Hematopoietic multipotent progenitor cell treated with erythropoietin and hydrocortisone succinate and interleukin-3 and kit ligand, for 8 days (in vitro differentiated cells): ENCODE measurements around the gene ADGRG1.
A peak's percentile ranks its signal among the peaks of the same experiment; 100 is the strongest.

ENCODE experiments used
- DNase-seq: peaks from one replicate; pipeline ENCODE4 v3.0.0-alpha.2; 2015

ADGRG1 gene

DNA sequence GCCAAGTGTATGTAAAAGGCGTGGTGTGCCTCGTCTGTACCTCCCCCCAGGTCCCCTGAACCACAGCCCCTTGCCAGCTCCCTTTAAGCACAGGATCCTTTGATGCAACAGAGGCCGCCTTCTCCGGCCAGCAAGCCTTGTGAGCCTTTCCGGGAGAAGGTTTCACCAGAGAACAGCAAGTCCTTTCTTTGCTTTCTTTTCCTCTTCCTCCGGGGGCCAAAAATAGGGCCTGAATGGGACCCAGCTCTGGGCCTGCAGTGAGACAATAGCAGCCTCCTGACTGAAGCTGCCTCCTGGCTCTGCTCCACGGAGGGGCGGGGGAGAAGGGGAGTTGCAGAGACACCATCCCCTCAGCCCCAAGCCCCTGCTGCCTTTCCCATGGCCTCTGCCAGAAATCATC, 9.0 kb downstream of the ADGRG1 start:
- DNase-seq: no peak

DNA sequence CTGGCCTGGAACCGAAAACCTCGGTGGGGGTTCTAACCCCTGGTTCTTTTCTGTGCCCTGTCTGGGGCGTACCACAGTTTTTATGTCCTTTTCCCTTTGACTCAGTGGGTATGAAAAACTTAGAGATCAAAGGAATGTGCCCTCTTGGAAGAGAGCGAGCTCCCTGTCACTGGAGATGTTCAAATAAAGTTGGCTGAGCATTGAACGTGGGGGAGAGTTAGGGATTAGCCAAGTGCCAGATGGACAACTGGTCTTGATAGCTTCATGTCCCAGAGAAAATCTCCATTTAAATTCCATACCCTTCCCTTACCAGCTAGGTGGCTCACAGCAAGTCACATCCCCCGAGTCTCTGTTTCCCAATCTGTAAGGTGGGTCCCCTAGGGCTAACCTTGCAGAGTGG, 9.5 kb downstream of the ADGRG1 start:
- no peak for DNase-seq

DNA sequence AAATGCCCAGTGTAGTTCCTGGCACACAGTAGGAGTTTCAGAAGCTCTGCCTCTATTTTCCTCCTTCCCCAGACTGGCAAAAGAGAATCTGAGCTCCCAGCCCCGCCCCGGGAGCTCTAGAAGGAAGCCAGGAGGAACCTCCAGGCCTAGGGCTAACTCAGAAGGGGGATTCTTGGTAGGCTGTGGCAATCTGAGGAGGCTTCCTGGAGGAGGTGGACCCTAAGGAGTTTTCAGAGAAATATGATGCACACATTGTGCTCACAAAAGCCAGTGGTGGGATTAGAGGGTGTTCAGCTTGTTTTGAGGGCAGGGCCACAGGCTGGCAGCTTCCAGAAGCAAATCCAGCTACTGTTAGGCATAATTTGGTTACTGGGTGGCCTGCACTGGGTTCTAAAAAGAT, 10.0 kb downstream of the ADGRG1 start:
- no peak for DNase-seq

DNA sequence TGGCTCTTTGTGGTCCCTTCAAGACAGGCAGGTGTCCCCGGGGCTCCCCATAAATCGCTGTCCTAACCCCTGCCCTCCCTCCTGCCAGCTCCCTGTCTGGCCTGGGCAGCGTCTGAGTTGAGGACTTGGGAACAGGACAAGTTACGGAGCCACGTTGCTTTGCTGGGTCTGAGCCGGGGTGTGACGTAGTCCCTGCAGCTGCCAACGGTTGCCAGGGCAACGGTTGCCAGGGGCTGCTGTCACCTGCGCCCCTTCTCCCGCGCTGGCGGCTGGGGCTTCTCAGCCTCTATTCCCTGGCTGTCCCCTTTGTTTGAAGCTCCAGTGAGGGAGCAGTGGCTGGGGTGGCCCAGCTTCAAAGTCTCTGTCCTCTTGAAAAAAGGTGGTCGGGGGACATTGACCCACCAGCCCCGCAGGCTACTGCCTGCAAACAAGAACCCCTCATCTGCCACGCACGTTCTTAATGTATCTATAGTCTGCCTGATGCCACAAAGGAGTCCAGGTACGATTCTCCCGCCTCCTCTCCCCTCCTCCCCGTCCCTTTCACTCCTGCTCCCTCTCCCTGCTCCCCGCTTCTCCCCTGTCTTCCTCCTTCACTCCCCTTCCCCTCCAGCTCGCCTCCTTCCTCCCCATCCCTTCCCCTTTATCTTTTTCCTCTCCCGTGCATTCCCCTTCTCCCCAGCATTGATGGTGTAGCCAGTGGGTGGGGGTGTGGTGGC, 10.9 kb downstream of the ADGRG1 start:
- DNase-seq: no peak

DNA sequence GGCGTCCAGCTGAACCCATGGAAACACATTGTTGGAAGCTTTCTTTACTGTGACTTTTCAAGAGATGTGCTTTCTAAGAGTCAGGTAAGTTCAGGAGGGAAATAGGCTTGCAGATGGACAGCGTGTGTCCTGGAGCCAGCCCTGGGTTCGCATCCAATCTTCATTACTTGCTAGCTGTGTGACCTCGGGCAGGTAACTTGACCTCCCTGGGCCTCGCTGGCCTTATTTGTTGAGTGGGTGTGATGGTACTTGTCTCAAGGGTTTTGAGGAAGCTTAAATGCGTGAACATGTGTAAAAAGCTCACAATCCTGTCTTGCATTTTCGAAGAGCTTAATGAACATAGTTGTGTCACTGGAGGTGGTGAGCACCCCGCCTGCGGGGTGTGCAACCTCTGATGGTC, 11.8 kb downstream of the ADGRG1 start:
- DNase-seq: no peak

DNA sequence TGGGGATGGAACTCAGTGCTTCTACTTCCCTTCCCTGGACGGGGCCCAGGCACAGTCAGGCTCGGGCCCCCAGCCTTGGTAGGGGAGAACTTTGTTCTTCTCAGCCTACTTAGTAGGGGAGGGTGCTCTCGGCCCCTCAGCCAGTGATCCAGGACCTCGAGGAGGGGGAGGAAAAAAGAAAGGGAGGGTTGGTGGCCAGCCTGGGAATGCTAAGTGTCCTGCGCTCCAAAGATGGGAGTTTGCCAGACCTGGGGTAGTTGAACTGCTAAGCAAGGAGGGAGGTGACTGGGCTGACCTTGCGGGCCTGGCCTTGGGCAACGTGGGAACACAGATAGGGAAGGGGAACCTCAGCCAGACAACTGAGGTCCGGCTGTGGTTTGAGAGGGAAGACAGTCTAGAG, 12.2 kb downstream of the ADGRG1 start:
- no peak for DNase-seq

DNA sequence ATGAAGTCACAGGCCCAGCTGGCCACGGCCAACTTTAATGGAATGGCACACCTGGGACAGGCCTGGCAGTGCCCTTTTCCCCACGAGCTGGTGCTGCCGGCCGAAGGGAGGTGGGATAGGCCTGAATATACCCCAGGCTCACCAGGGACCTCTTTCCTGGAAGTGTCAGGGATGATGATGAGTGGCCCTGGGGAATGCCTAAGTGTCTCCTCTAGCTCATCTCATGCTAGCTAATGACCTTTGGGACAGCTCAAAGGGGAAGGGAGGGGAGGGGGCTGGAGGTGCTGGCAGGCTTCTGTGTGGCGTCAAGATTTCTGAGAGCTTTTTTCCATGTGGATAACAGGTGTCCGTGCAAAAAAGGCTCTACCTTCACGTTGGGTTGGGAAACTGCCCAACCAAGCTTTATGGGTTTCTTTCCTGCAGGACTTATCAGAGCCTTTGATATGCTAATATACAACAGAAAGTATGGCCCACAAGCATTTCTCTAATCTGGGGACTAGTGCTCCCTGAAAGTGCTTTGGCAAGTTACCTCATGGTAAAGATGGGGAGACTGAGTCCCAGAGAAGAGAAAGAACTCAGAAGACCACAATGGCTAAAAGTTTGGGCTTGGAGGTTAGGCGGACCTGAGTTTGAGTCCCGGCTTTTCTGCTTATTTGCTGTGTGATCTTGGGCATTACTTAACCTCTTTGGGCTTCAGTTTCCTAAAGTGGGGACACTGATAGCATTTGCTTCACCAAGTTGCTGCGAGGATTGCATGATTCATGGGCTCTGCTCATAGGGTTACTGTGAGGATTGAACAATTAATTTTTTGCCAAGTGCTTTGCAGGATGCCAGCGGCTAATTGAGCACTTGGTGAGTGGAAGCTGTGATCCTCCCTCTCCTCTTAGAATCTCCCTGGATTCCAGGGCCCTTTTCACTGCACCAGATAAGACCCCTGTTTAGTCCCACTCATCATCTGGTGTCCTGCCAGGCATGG, 14.0 kb downstream of the ADGRG1 start:
- DNase-seq: no peak

DNA sequence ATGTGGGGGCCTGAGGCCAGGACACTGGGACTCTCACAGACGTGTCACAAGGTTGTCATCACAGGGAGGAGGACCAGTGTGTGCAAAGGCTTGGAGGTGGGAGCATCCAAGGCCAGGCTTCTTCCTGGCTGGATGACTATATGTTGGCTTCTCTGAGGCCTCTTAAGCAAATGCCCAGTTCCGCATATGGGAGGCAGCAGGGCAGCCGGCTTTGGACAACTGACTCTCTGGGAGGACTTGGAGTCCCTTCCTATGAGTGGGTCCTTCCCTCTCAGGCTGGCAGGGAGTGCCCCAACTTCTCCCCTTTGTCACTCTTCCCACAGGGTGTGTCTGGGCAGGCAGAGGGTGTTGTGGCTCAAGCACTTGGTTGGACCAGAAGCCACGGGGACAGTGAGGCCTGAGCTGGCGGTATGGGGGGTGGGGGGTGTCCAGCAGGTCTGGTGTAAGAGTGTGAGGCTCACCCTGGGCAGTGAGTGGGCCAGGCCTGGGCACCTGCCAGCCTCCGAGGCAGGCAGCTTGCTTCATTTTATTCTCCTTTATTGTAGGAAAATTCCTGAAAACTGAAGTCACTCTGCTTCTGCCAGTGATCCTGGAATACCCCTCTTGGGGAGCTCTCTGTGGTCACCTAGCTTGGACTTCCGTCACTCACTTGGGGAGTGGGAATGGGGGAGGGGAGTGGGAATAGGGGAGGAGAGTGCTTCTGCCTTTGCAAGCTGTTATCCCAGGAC, 14.9 kb downstream of the ADGRG1 start:
- DNase-seq: no peak

DNA sequence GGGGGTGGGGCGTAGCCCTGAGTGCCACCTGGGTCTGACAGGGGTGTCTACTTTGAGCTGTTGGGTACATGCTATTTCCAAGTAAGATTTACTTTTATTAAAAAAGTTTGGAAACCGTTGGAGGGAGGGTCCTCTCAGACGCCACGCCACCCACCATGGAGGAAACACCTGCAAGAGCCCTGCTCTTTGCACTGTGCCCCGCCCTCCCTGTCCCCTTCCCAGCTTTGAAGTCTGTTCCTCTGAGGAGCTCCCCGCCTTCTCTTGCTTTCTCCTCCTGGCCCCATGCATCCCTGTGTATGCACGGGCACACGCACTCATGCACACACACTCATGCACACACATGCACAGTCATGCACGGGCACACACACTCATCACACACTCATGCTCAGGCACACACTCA, 15.5 kb downstream of the ADGRG1 start:
- DNase-seq: no peak

DNA sequence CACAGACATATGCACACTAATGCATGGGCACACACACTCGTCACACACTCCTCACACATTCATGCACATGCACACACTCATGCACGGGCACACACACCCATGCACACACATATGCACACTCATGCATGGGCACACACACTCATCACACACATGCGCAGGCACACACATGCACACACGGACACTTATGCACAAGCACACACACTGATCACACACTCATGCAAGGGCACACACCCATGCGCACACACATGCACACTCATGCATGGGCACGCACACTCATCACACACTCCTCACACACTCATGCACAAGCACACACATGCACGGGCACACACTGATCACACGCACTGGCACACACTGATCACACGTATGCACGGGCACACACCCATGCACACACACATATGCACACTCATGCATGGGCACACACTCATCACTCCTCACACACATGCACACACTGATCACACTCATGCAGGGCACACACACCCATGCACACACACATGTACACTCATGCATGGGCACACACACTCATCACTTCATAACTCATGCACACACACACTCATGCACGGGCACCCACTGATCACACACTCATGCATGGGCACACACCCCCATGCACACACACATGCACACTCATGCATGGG, 16.1 kb downstream of the ADGRG1 start:
- DNase-seq: no peak

DNA sequence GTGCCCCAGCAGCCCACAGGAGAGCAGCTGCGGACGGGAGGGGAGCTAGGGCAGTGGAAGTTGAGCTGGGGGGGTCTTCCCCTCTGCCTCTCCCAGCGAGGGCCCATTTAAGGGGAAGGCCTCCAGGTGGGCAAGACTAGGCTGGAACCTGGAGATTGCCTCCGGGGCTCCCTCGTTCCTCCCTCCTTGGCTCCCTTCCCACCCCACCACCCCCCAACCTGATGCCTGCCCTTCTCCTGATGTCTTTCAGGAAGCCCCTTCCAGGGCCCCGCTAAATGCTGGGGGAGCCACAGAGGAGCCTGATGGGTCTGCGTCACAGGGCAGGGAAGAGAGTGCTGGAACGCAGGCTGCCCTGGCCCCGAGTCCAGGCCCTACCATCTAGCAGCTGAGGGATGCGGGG, 16.7 kb downstream of the ADGRG1 start:
- no peak for DNase-seq

DNA sequence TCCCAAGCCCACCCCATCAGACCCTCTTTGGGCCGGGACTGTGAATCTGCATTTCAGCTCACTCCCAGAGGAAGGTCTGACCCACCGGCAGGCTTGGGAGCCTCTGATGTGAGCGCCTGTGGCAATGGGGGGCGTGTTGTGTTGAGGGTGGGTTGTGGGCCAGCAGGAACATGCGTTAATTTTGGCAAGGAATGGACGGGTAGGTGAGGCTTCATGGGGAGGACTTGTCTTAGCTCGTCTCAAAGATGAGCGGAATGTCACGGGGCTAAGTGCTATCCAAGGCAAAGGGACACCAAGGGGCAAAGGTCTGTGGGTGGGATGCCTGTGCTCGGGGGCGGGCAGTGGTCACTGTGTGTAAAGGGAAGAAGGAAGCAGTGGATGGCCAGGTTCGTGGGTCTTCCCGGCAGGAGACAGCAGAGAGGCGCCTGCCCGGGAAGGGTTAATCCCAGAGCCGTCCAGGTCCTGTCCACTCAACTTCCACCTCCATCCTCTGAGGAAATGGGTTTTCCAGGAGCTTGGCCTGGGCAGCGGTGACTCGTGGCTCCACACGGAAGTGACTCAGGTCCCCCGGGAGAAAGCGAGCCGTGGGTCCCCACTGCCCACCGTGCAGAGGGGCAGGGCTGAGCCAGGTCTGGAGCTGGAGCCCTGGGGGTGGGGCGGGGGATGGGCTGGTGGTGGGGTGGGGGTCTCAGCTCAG, 17.4 kb downstream of the ADGRG1 start:
- no peak for DNase-seq

DNA sequence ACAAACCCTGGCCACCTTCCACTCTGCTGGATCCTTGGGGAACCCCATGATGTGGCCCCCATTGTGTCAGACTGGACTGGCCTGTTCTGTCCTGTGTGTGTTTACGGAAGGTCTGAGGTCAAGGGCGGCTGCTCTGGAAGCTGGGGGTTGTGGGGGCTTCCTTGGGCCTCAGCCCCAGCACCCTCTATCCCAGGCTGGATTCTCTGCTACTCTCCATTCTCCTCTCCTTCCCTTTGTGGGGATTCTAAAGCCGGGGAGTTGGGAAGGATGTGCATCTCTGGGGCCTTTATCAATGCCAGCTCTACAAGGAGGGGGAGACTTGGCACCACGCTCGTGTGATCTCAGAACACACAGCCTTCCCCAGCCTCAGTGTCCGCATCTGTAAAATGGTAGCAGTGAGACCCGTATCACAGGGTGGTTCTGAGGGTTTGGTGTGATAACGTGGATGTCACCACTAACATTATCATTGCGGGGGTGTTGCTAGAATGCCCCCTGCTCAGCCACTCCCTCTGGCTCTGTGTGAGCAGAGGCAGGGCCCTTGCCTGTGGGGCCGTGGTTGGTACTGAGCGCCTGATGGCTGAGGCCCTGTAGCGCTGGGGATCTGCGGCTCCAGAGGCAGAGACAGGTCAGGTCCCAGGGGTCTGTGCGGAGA, 18.1 kb downstream of the ADGRG1 start:
- peak; percentile 47 for DNase-seq

DNA sequence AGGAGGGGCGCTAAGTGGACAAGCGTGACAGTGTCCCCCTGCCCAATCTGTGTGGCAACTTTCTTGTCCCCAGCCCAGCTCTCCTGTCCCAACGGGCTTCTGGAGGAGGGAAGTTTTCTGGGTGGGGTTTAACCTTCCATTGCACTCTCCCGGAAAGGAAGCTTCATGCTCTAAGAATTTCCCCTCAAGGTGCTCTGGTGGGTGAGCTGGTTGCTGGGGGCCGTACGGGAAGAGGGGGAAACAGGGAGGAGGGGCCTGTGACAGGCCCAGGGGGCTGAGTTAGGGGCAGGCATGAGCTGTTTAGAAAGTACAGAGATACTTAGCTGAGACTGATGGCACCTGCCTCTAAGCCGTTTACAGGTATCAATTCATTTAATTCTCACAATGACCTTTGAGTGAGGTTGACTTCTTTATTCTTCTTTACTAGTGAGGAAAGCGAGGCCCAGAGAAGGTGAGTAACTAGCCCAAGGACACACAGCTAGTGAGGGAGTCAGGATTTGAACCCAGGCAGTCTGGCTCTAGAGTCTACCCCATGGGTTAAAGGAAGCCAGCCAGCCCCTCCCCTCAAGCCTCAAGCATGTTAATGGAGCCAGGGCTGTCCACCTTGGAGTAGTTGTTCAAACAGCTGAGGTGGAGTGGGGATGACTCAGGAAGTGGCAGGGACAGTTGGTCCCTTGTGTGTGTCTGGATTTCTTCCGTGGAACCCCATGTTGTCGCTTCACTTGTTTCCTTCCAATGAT, 18.9 kb downstream of the ADGRG1 start:
- no peak for DNase-seq

DNA sequence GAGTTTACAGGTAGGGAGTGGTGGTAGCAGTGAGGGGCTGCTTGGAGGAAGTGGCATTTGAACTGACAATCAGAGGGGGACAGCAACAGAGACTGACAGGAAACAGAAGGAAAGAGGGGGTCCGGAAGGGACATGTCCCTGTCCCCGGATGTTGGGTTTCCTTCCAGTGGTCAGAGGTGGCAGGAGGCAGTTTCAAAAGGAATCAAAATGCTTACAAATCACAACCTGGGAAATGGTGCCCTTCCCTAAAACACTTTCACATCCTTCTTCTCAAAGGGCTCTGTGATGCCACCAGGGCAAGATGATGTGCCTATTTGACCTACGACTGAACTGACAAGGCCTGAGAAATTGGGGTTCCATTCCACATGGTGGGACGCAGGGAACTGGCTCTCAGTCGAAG, 19.7 kb downstream of the ADGRG1 start:
- no peak for DNase-seq

DNA sequence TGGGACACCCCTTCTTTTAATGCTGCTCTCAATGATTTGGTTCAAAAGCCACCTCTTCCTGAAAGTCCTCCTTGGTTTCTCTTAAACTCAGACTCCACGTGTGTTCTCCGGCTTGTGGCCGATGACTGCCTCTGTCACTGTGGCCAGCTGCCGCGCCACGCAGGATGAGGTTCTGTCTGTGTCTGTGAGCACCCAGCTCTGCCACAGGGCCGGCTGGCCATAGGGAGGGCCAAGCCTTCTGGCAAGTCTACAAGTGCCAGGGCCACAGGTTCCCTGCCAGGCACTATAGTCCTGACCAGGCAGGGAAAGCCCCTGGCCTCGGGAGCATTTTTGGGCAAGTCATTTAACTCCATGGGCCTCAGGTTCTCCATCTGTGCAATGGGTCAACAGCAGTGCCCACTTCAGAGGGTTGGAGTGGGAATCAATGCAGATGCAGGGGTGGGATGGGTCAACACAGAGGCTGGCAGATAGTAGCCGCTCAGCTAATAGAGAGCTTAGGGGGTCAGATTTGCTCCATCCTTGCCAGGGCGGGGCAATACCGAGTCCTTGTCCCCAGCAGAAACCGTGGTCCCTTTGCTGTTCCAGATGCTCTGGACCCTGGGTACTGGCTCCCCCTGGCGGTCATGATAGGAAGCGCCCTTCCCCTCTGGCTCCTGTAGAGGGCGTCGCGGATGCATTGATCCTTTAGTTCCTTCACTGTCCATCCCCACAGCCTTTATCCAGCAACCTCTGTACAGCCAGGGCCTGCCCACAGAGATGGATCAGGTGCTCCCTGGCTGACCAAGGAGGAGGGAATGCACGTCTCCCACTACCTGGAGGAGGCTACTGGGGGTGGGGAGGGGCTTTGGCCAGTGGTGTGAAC, 20.4 kb downstream of the ADGRG1 start:
- peak; percentile 84 for DNase-seq

DNA sequence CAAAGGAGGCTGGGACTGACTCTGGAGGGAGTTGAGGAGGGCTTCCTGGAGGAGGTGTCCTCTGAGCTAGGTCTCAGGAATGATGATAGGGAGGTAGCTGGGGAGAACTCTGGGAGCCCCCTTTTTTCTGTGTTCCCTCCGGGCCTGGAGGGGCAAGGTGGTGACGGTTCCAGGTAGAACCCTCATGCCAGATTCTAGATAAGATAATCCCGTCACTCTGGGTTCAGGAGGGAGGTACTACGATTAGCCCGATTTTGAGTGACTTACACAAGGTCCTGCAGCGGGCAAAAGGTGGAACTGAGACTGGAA, 21.0 kb downstream of the ADGRG1 start:
- DNase-seq: no peak

DNA sequence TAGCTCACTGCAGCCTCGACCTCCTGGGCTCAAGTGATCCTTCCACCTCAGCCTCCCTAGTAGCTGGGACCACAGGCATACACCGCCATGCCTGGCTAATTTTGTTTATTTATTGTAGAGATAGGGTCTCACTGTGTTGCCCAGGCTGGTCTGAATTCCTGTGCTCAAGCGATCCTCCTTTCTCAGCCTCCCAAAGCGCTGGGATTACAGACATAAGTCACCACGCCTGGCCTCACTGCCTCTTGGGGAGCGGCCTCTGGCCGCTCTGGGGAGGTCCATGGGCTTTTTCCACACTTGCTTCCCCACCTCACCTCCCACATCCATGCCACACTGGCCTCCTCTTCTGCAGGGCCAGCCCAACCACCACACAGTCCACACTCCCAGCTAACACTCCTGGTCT, 21.4 kb downstream of the ADGRG1 start:
- no peak for DNase-seq

DNA sequence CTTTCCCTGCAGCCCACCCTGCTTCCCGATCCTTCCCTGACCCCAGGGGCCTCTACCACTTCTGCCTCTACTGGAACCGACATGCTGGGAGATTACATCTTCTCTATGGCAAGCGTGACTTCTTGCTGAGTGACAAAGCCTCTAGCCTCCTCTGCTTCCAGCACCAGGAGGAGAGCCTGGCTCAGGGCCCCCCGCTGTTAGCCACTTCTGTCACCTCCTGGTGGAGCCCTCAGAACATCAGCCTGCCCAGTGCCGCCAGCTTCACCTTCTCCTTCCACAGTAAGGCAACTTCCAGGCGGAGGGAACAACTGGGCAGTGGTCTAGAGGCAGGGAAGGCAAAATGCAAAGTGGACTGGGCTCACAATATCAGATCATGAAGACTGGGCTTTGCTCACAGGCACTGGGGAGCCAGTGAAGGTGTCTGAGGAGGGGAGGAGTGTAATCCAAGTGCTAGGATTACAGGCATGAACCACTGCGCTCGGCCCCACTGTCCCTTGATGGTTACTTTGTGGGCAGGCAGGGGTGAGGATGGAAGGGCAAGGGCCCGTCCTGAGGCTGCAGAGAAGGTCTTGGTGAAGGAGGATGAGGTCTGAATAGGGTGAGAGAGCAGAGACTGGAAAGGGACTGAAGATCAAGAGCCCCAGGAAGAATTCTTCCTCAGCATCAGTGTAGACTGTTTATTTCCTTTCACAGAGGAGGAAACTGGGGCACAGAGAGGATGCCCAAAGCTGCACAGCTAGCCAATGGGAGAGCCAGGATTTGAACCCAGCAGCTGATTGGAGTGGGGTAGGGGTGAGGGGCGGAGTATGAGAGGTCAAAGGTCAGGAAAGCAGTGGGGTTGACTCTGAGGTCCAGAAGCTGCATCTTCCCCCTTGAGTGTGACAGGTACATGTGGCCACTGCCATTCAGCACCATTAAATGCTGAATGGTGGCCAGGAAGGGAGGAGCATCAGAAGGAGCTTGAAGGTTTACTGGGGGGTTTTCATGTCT, 23.2 kb downstream of the ADGRG1 start:
- DNase-seq: no peak
